H54 (cell line): ENCODE data around the gene MLH3.
A peak's percentile ranks its signal among the peaks of the same experiment; 100 is the strongest.

Source experiments
- DNase-seq: peaks from one replicate; pipeline ENCODE4 v3.0.0; 2011; ENCODE audit warnings: low spot score, mixed read lengths; ENCODE audit not compliant: insufficient read length
- FAIRE-seq: peaks from 3 replicates; lab custom pipeline; 2011; peaks lifted over from hg19 to GRCh38; lab: Jason Lieb, UNC
- POLR2A ChIP-seq: IDR thresholded peaks from 2 replicates; pipeline ENCODE4 v1.6.1; 2011; ENCODE audit warnings: low read depth, mild to moderate bottlenecking, low read length

MLH3 gene

GRCh38 chr14:74981462-74981782, 69.8 kb downstream of the MLH3 start:
- TF ChIP-seq POLR2A, result 0 out of 2 replicates have a peak, but pooled peaks have one; percentile 23
- no peak for FAIRE-seq
- DNase-seq, result no peak

DNA sequence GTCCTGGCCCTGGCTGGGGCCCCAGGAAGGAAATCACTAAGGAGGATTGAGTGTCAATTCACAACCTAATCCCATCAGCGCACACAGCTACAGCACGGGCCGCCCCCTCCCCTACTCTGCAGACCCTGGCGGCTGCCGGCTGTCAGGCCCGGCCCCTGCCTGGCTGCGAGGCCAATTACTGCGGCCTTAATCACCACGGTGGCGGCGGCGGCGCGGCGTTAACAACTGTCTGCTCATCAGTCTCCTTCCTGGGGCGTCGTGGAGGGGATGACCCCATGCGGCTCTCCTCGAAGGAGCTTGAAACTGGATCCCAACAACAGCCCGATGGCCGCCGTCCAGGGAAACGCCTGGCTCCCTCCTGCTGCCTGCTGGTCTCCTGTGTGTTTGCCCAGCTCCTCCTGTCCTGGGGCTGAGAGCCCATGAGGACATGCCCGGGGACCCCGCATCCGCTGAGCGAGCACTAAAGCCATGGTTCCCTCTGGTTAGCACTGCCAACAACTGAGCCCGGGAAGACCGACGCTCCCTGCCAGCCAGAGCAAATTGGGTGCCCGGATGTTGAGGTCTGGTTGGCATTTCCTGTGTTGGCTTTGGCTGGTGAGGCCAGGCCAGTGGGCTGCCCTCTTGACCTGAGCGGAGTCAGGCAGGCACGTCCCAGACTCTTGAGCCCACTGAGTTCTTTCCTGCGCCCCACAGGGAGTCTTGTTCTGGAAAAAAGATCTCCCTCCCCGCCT, 70.4 kb downstream of the MLH3 start:
- peak; percentile 89 for FAIRE-seq
- peak; percentile 60 for DNase-seq
- TF ChIP-seq POLR2A, result no peak

GRCh38 chr14:74980398-74980730, 70.9 kb downstream of the MLH3 start:
- DNase-seq (no peak), FAIRE-seq (no peak)
- no peak for TF ChIP-seq POLR2A

GRCh38 chr14:74979442-74980397, 71.5 kb downstream of the MLH3 start:
- DNase-seq (no peak), FAIRE-seq (no peak)
- no peak for TF ChIP-seq POLR2A

DNA sequence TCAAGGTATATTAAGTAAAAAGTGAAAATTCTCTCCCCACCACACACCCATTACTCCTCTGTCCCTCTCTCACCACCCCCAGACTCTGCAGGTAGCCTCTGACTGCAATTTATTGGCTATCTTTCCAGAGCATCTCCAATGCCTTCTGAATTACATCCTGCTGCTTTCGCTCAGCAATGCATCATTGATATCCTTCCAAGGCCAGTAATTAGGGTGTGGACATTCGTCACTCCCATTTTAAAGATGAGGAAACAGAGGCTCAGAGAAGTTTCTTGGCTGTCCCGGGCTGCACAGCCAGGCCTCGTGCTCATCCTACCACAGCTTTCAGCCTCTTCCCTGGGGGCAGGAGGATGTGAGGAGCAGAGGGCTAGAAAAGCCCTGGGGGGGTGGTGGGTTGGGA, 72.2 kb downstream of the MLH3 start:
- FAIRE-seq, result no peak
- no peak for TF ChIP-seq POLR2A

DNA sequence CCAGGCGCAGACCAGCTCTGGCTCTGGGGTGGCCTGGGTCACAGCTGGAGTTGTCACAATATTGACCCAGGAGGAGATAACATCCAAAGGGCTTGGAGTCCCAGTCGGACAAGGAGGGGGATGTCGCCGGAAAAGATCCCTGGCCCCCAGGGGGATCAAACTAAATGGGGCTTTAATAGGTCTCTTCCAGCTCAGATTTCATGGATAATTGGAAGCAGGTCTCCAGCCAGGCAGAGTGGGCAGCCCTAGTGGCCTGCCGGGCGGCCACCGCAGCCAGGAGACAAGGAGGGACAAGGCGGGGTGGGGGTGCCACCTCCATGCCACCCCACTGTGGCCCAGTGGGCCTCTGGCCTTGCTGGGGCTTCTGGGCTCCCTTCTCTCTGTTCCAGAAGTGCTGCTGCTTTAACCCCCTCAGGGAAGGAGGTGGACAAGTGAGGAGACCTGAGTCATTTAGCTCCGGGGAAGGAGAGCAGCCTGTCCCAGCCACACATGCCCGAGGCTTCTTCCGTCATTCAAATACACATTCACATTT, 72.8 kb downstream of the MLH3 start:
- DNase-seq, result no peak
- no peak for FAIRE-seq
- no peak for TF ChIP-seq POLR2A

More for the DNA sequence above, 72.2 kb downstream of the MLH3 start:
- DNase-seq, result no peak

DNA sequence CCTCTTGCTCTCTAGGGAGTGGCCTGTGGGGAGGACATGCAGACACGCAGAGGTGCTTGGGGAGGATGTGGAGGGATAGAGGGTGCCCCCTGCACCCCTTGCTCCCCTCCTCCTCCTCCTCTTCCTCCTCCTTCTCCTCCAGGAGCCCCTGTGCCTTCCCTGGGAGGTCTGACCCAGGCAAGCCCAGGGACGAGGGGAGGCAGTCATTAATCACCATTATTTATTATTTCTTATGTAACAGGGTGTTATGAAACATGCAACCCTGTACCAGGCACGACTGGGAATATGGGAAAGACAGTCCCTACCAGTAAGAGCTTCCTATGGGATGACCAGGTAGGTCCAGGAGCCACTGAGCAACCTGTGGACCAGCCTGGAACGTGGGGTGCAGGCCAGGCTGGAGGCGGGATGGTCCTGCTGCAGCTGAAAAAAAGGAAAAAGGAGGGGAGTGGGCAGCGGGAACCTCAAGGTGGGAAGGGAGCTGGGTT, 73.3 kb downstream of the MLH3 start:
- no peak for DNase-seq
- FAIRE-seq, result no peak

DNA sequence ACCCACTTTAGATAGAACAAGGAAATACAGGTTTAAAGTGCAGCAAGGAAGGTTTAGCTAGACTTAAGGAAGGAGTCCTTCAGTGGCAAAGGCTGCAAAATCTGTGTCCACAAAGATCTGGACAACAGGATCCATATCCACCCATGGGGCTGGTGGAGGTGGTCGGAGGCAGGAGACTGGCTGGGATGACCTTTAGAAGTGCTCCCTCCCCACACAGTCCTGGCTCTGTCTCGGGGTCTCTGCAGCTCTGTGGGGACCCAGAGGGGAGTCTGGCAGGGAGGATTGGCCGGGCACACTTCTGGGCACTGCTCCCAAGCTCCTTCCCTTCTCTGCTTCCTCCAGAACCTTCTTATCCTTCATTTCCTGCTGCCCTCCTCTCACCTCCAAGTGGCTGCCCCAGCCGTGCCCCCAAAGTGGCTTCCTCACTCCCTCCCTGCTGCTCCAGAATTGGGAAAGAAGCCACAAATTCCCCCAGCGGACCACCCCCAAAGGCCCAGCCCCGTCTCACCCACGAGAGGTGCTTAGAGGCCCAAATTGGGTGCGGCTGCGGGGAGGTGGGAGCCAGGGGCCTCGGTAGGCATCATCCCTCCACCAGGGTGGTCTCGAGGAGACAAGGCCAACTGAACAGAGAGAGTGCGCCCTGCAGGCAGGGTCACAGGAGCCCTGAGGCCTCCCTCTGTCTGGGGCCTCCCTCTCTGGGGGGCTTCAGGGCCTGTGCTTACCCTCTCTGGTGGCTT, 73.9 kb downstream of the MLH3 start:
- DNase-seq (no peak), FAIRE-seq (no peak)
- no peak for TF ChIP-seq POLR2A

More for the DNA sequence above, 73.3 kb downstream of the MLH3 start:
- TF ChIP-seq POLR2A, result no peak

- no peak for DNase-seq
- TF ChIP-seq POLR2A, result no peak
- no peak for FAIRE-seq
Observed at GRCh38 chr14:74976264-74977113, 74.8 kb downstream of the MLH3 start.

DNA sequence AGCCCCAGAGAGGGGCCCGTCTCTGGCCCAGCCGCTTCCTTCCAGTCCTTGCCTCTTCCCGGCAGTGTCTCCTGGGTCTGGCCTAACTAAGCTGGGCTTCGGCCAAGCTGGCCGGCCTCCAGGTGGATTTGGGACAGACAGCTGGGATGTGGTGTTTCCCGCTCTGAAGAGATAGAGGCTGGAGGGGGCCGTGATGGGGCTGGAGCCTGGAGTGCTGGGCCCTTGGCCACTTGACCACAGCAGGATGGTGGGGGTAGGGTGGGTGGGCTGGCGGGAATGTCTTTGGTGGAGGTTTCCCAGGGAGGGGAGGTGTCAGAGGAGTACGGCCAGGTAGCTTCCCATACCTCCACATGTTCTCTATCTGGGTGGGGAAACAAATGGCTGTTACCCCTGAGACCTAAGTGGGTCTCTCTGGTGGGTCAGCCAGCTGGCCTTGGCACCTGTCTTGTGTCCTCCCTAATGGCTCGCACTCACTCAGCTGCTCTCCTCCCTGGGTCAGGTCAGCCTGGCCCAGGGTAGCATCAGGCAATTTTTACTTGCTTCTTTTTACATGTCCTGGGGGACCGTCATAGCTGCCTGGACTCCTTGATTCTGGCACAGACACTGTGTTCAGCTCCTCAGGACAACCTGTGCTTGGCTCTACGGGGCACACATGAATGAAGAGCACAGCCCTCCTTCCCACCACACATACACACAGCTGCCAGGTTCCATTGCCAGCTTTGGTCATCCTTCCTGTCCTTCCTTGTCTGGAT, 76.0 kb downstream of the MLH3 start:
- TF ChIP-seq POLR2A, result no peak
- DNase-seq (no peak), FAIRE-seq (no peak)

- DNase-seq (no peak), FAIRE-seq (no peak)
- no peak for TF ChIP-seq POLR2A
Observed at GRCh38 chr14:74974364-74975058, 76.8 kb downstream of the MLH3 start.
